Measurements from ENCODE around the gene IRGC.

Gene IRGC

GRCh38 chr19:43725468-43725867 lies 9.6 kb downstream of the IRGC start:
- peaks cover 17% of the 10 kb centered on the region for H3K4me1 ChIP-seq
- no peaks in the 10 kb centered on the region for H3K36me3 ChIP-seq (ENCODE audit: control insufficient read depth, insufficient read depth, low read length)
- H2AFZ ChIP-seq = no peak overlapping the region
- no peaks in the 10 kb centered on the region for H3K27me3 ChIP-seq (ENCODE audit: control insufficient read depth, insufficient read depth, low read length)
- H3K9me3 ChIP-seq (ENCODE audit: control insufficient read depth, low read length) = no peaks in the 10 kb centered on the region
- no peak overlapping the region for H3K4me2 ChIP-seq (ENCODE audit: low read length)
- no peak overlapping the region for H3K27ac ChIP-seq
- H3K79me2 ChIP-seq = no peaks in the 10 kb centered on the region
- H3K9ac ChIP-seq = no peak overlapping the region
- no peak overlapping the region for H3K4me3 ChIP-seq (ENCODE audit: low read depth, low read length)
- TF ChIP-seq, protein P1, sequence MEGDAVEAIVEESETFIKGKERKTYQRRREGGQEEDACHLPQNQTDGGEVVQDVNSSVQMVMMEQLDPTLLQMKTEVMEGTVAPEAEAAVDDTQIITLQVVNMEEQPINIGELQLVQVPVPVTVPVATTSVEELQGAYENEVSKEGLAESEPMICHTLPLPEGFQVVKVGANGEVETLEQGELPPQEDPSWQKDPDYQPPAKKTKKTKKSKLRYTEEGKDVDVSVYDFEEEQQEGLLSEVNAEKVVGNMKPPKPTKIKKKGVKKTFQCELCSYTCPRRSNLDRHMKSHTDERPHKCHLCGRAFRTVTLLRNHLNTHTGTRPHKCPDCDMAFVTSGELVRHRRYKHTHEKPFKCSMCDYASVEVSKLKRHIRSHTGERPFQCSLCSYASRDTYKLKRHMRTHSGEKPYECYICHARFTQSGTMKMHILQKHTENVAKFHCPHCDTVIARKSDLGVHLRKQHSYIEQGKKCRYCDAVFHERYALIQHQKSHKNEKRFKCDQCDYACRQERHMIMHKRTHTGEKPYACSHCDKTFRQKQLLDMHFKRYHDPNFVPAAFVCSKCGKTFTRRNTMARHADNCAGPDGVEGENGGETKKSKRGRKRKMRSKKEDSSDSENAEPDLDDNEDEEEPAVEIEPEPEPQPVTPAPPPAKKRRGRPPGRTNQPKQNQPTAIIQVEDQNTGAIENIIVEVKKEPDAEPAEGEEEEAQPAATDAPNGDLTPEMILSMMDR (IDR thresholded peaks at IDR 0.05) = no peak

GRCh38 chr19:43726736-43727592 lies 11.1 kb downstream of the IRGC start:
- Histone ChIP-seq H3K9me3 (ENCODE audit: control insufficient read depth, low read length) (no peaks in the 10 kb centered on the region), H3K27me3 (ENCODE audit: control insufficient read depth, insufficient read depth, low read length) (no peaks in the 10 kb centered on the region), H3K79me2 (no peaks in the 10 kb centered on the region), H3K4me2 (ENCODE audit: low read length) (no peak overlapping the region), H2AFZ (peak overlapping the region; percentile 66), H3K4me3 (ENCODE audit: low read depth, low read length) (no peak overlapping the region), H3K27ac (peak overlapping the region; percentile 68), H3K36me3 (ENCODE audit: control insufficient read depth, insufficient read depth, low read length) (no peaks in the 10 kb centered on the region), H3K9ac (no peak overlapping the region), H3K4me1 (peaks cover 17% of the 10 kb centered on the region)
- TF ChIP-seq, protein P1 (IDR thresholded peaks at IDR 0.05) = no peak

DNA sequence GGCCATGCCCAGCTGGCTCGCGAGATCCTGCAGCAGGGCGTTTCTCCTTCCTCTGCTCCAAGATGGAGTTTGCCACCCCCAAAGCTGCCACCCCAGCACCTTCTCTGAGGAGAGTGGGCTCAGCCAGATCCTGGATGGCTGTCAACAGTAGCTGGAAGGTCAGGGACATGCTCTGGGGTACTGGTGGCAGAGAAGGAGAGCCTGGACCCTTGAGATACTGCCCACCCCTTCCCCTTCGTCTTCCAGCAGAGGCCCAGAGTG lies 11.6 kb downstream of the IRGC start:
- H3K36me3 ChIP-seq (ENCODE audit: control insufficient read depth, insufficient read depth, low read length) = no peaks in the 10 kb centered on the region
- H3K27ac ChIP-seq = peak overlapping the region; percentile 68
- H3K4me2 ChIP-seq (ENCODE audit: low read length) = no peak overlapping the region

DNA sequence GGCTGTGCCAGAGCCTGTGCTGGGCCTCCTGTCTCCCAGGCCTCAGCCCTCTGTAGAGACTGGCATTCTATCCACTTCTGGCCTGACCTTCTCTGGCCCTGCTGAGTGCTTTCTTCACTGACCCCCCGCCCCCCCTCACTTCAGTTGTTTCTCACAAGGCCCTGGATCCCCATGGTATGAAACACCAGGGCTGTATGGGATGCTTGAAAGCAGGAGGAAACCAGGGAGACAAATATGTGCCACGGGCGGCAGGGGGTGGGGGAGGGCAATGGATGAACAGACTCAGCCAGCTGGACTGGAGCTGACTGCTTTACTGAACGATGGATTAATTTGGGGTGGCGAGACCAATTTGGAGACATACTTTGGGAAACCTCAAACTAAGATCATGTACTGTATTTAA lies 14.0 kb downstream of the IRGC start:
- TF ChIP-seq, protein P1 (IDR thresholded peaks at IDR 0.05) = no peak
- Histone ChIP-seq H3K9ac (no peak overlapping the region), H3K4me3 (ENCODE audit: low read depth, low read length) (no peak overlapping the region), H3K27me3 (ENCODE audit: control insufficient read depth, insufficient read depth, low read length) (no peaks in the 10 kb centered on the region), H3K27ac (no peak overlapping the region), H3K9me3 (ENCODE audit: control insufficient read depth, low read length) (no peaks in the 10 kb centered on the region), H2AFZ (no peak overlapping the region), H3K79me2 (no peaks in the 10 kb centered on the region), H3K4me1 (peaks cover 17% of the 10 kb centered on the region), H3K36me3 (ENCODE audit: control insufficient read depth, insufficient read depth, low read length) (no peaks in the 10 kb centered on the region), H3K4me2 (ENCODE audit: low read length) (no peak overlapping the region)

More for the DNA sequence above, 11.6 kb downstream of the IRGC start:
- Histone ChIP-seq H2AFZ (peak overlapping the region; percentile 66), H3K79me2 (no peaks in the 10 kb centered on the region), H3K27me3 (ENCODE audit: control insufficient read depth, insufficient read depth, low read length) (no peaks in the 10 kb centered on the region), H3K9me3 (ENCODE audit: control insufficient read depth, low read length) (no peaks in the 10 kb centered on the region), H3K4me3 (ENCODE audit: low read depth, low read length) (no peak overlapping the region), H3K9ac (no peak overlapping the region), H3K4me1 (peaks cover 17% of the 10 kb centered on the region)
- TF ChIP-seq, protein P1 (IDR thresholded peaks at IDR 0.05) = no peak

GRCh38 chr19:43731346-43731745 lies 15.5 kb downstream of the IRGC start:
- H2AFZ ChIP-seq = no peak overlapping the region
- H3K9me3 ChIP-seq (ENCODE audit: control insufficient read depth, low read length) = no peaks in the 10 kb centered on the region
- H3K79me2 ChIP-seq = no peaks in the 10 kb centered on the region
- H3K4me2 ChIP-seq (ENCODE audit: low read length) = no peak overlapping the region
- TF ChIP-seq, protein P1 (IDR thresholded peaks at IDR 0.05) = no peak
- H3K9ac ChIP-seq = no peak overlapping the region
- no peaks in the 10 kb centered on the region for H3K27me3 ChIP-seq (ENCODE audit: control insufficient read depth, insufficient read depth, low read length)
- H3K4me3 ChIP-seq (ENCODE audit: low read depth, low read length) = no peak overlapping the region
- peaks cover 17% of the 10 kb centered on the region for H3K4me1 ChIP-seq
- no peaks in the 10 kb centered on the region for H3K36me3 ChIP-seq (ENCODE audit: control insufficient read depth, insufficient read depth, low read length)
- no peak overlapping the region for H3K27ac ChIP-seq
